ENCODE results near the gene SERPINE2.

Gene SERPINE2

DNA sequence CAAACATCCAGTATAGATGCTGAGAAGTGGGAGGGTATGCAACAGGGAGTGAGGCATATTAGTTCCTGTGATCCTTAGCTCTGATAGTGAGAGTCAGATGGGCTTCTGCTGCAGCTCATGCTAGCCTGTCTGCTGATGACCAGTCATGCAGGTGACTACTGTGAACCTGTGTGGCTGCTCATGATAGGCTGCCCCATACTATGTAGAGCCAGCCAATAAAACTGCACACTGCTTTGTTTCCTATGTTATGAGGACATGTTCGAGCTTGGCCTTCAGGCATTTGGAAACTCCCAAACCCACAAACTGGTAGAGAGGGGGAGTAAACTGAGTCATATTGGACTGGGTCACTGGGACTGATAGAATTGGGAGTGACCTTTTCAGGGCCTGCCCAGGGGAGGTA is 20.1 kb upstream of the SERPINE2 start:
- no peak overlapping the region for H3K9ac ChIP-seq (ENCODE audit: low read length)
- H4K5ac ChIP-seq (ENCODE audit: low read length) = no peak overlapping the region
- no peak overlapping the region for H3K27ac ChIP-seq (ENCODE audit: low read depth, low read length)
- H3K4me2 ChIP-seq (ENCODE audit: low read length) = no peak overlapping the region
- WGBS (ENCODE audit: extremely low coverage, insufficient coverage, low lambda C conversion rate) = no CpG with 5 or more reads among the region's 1 CpG
- H2BK120ac ChIP-seq (ENCODE audit: low read depth, low read length) = no peak overlapping the region
- peaks cover 2% of the 10 kb centered on the region for H3K4me1 ChIP-seq (ENCODE audit: control insufficient read depth, low read depth, low read length)
- no peak overlapping the region for H2AK5ac ChIP-seq (ENCODE audit: low read length)
- H3K18ac ChIP-seq (ENCODE audit: low read length) = no peak overlapping the region
- no peak overlapping the region for H3K4me3 ChIP-seq (ENCODE audit: low read length)
- H3K36me3 ChIP-seq (ENCODE audit: control insufficient read depth, insufficient read depth, low read length) = no peaks in the 10 kb centered on the region
- no peak overlapping the region for H3K56ac ChIP-seq (ENCODE audit: low read length)
- no peaks in the 10 kb centered on the region for H3K79me2 ChIP-seq (ENCODE audit: control insufficient read depth, insufficient read depth, low read length)
- no peak for DNase-seq
- H3K23ac ChIP-seq (ENCODE audit: low read length) = no peak overlapping the region
- no peak overlapping the region for H4K8ac ChIP-seq (ENCODE audit: low read depth, low read length)
- H3K4ac ChIP-seq (ENCODE audit: low read depth, low read length) = no peak overlapping the region
- H3K27me3 ChIP-seq (ENCODE audit: insufficient read depth, low read length, poor library complexity) = no peaks in the 10 kb centered on the region
- no peak overlapping the region for H2BK5ac ChIP-seq (ENCODE audit: low read length)
- H2BK15ac ChIP-seq (replicated peaks; ENCODE audit: low read depth) = no peak overlapping the region
- H3K79me1 ChIP-seq (ENCODE audit: low read length) = no peaks in the 10 kb centered on the region

GRCh38 chr2:224058048-224058775 is 19.1 kb upstream of the SERPINE2 start:
- Histone ChIP-seq H2BK120ac (ENCODE audit: low read depth, low read length) (no peak overlapping the region), H3K27ac (ENCODE audit: low read depth, low read length) (no peak overlapping the region), H2BK5ac (ENCODE audit: low read length) (no peak overlapping the region), H4K8ac (ENCODE audit: low read depth, low read length) (no peak overlapping the region), H3K4me2 (ENCODE audit: low read length) (no peak overlapping the region), H3K36me3 (ENCODE audit: control insufficient read depth, insufficient read depth, low read length) (no peaks in the 10 kb centered on the region), H2BK15ac (replicated peaks; ENCODE audit: low read depth) (no peak overlapping the region), H3K4me3 (ENCODE audit: low read length) (no peak overlapping the region), H3K79me1 (ENCODE audit: low read length) (no peaks in the 10 kb centered on the region), H2AK5ac (ENCODE audit: low read length) (no peak overlapping the region), H3K79me2 (ENCODE audit: control insufficient read depth, insufficient read depth, low read length) (no peaks in the 10 kb centered on the region), H3K27me3 (ENCODE audit: insufficient read depth, low read length, poor library complexity) (no peaks in the 10 kb centered on the region), H3K23ac (ENCODE audit: low read length) (no peak overlapping the region), H4K5ac (ENCODE audit: low read length) (no peak overlapping the region), H3K56ac (ENCODE audit: low read length) (no peak overlapping the region), H3K9ac (ENCODE audit: low read length) (no peak overlapping the region), H3K4ac (ENCODE audit: low read depth, low read length) (no peak overlapping the region), H3K18ac (ENCODE audit: low read length) (no peak overlapping the region), H3K4me1 (ENCODE audit: control insufficient read depth, low read depth, low read length) (peaks cover 2% of the 10 kb centered on the region)
- DNase-seq = no peak
- WGBS (ENCODE audit: extremely low coverage, insufficient coverage, low lambda C conversion rate) = no CpG with 5 or more reads among the region's 2 CpGs

DNA sequence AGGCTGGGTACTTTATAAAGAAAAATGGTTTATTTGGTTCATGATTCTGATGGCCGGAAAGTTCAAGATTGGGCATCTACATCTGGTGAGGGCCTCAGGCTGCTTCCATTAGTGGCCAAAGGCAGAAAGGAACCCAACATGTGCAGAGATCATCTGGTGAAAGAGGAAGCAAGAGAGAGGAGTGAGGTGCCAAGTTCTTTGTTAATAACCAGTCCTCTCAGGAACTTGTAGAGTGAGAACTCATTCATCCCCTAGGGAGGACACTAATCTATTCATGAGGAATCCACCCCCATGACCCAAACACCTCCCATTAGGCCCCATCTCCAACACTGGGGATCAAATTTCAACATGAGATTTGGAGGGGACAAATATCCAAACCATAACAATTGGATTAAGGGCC is 17.8 kb upstream of the SERPINE2 start:
- no peak overlapping the region for H4K5ac ChIP-seq (ENCODE audit: low read length)
- H3K27ac ChIP-seq (ENCODE audit: low read depth, low read length) = no peak overlapping the region
- no peak overlapping the region for H3K56ac ChIP-seq (ENCODE audit: low read length)
- no peaks in the 10 kb centered on the region for H3K79me2 ChIP-seq (ENCODE audit: control insufficient read depth, insufficient read depth, low read length)
- no peaks in the 10 kb centered on the region for H3K4me1 ChIP-seq (ENCODE audit: control insufficient read depth, low read depth, low read length)
- no peak overlapping the region for H3K23ac ChIP-seq (ENCODE audit: low read length)
- H3K79me1 ChIP-seq (ENCODE audit: low read length) = no peaks in the 10 kb centered on the region
- no peak for DNase-seq
- no peak overlapping the region for H2BK120ac ChIP-seq (ENCODE audit: low read depth, low read length)
- H3K4ac ChIP-seq (ENCODE audit: low read depth, low read length) = no peak overlapping the region
- no peak overlapping the region for H2AK5ac ChIP-seq (ENCODE audit: low read length)
- H3K9ac ChIP-seq (ENCODE audit: low read length) = no peak overlapping the region
- H3K27me3 ChIP-seq (ENCODE audit: insufficient read depth, low read length, poor library complexity) = no peaks in the 10 kb centered on the region
- no CpG with 5 or more reads among the region's 1 CpG for WGBS (ENCODE audit: extremely low coverage, insufficient coverage, low lambda C conversion rate)
- no peak overlapping the region for H3K4me3 ChIP-seq (ENCODE audit: low read length)
- H3K4me2 ChIP-seq (ENCODE audit: low read length) = no peak overlapping the region
- H3K36me3 ChIP-seq (ENCODE audit: control insufficient read depth, insufficient read depth, low read length) = no peaks in the 10 kb centered on the region
- no peak overlapping the region for H4K8ac ChIP-seq (ENCODE audit: low read depth, low read length)
- H2BK15ac ChIP-seq (replicated peaks; ENCODE audit: low read depth) = no peak overlapping the region
- H3K18ac ChIP-seq (ENCODE audit: low read length) = no peak overlapping the region
- H2BK5ac ChIP-seq (ENCODE audit: low read length) = no peak overlapping the region

- H3K18ac ChIP-seq (ENCODE audit: low read length) = no peak overlapping the region
- no peak overlapping the region for H3K56ac ChIP-seq (ENCODE audit: low read length)
- no peak overlapping the region for H4K5ac ChIP-seq (ENCODE audit: low read length)
- no peak for DNase-seq
- no peak overlapping the region for H3K23ac ChIP-seq (ENCODE audit: low read length)
- no peaks in the 10 kb centered on the region for H3K27me3 ChIP-seq (ENCODE audit: insufficient read depth, low read length, poor library complexity)
- H4K8ac ChIP-seq (ENCODE audit: low read depth, low read length) = no peak overlapping the region
- no peak overlapping the region for H3K4me3 ChIP-seq (ENCODE audit: low read length)
- no peak overlapping the region for H2BK15ac ChIP-seq (replicated peaks; ENCODE audit: low read depth)
- WGBS (ENCODE audit: extremely low coverage, insufficient coverage, low lambda C conversion rate) = no CpG with 5 or more reads among the region's 3 CpGs
- no peak overlapping the region for H3K4me2 ChIP-seq (ENCODE audit: low read length)
- peak overlapping the region; percentile 77 for H2AK5ac ChIP-seq (ENCODE audit: low read length)
- no peak overlapping the region for H2BK5ac ChIP-seq (ENCODE audit: low read length)
- no peaks in the 10 kb centered on the region for H3K4me1 ChIP-seq (ENCODE audit: control insufficient read depth, low read depth, low read length)
- H3K79me2 ChIP-seq (ENCODE audit: control insufficient read depth, insufficient read depth, low read length) = no peaks in the 10 kb centered on the region
- no peaks in the 10 kb centered on the region for H3K79me1 ChIP-seq (ENCODE audit: low read length)
- H3K4ac ChIP-seq (ENCODE audit: low read depth, low read length) = no peak overlapping the region
- H3K27ac ChIP-seq (ENCODE audit: low read depth, low read length) = no peak overlapping the region
- H2BK120ac ChIP-seq (ENCODE audit: low read depth, low read length) = no peak overlapping the region
- no peaks in the 10 kb centered on the region for H3K36me3 ChIP-seq (ENCODE audit: control insufficient read depth, insufficient read depth, low read length)
- no peak overlapping the region for H3K9ac ChIP-seq (ENCODE audit: low read length)
These were observed 16.0 kb upstream of the SERPINE2 start for GRCh38 chr2:224055101-224055500.

- Histone ChIP-seq H2AK5ac (ENCODE audit: low read length) (no peak overlapping the region), H3K4me1 (ENCODE audit: control insufficient read depth, low read depth, low read length) (no peaks in the 10 kb centered on the region), H3K36me3 (ENCODE audit: control insufficient read depth, insufficient read depth, low read length) (no peaks in the 10 kb centered on the region), H3K4me3 (ENCODE audit: low read length) (no peak overlapping the region), H3K4ac (ENCODE audit: low read depth, low read length) (no peak overlapping the region), H2BK15ac (replicated peaks; ENCODE audit: low read depth) (no peak overlapping the region), H3K79me1 (ENCODE audit: low read length) (no peaks in the 10 kb centered on the region), H3K27ac (ENCODE audit: low read depth, low read length) (no peak overlapping the region), H3K79me2 (ENCODE audit: control insufficient read depth, insufficient read depth, low read length) (no peaks in the 10 kb centered on the region), H2BK120ac (ENCODE audit: low read depth, low read length) (no peak overlapping the region), H3K56ac (ENCODE audit: low read length) (no peak overlapping the region), H4K8ac (ENCODE audit: low read depth, low read length) (no peak overlapping the region), H2BK5ac (ENCODE audit: low read length) (no peak overlapping the region), H3K4me2 (ENCODE audit: low read length) (no peak overlapping the region), H3K9ac (ENCODE audit: low read length) (no peak overlapping the region), H4K5ac (ENCODE audit: low read length) (no peak overlapping the region), H3K18ac (ENCODE audit: low read length) (no peak overlapping the region), H3K23ac (ENCODE audit: low read length) (no peak overlapping the region), H3K27me3 (ENCODE audit: insufficient read depth, low read length, poor library complexity) (no peaks in the 10 kb centered on the region)
- WGBS (ENCODE audit: extremely low coverage, insufficient coverage, low lambda C conversion rate) = no CpG with 5 or more reads among the region's 3 CpGs
- DNase-seq = no peak
These were observed 7.7 kb upstream of the SERPINE2 start for GRCh38 chr2:224046752-224047151.

- Histone ChIP-seq H3K9ac (ENCODE audit: low read length) (no peak overlapping the region), H4K5ac (ENCODE audit: low read length) (no peak overlapping the region), H3K79me2 (ENCODE audit: control insufficient read depth, insufficient read depth, low read length) (peaks cover 18% of the 10 kb centered on the region), H3K27me3 (ENCODE audit: insufficient read depth, low read length, poor library complexity) (no peaks in the 10 kb centered on the region), H2AK5ac (ENCODE audit: low read length) (no peak overlapping the region), H3K27ac (ENCODE audit: low read depth, low read length) (no peak overlapping the region), H3K18ac (ENCODE audit: low read length) (peak overlapping the region; percentile 61), H3K4me2 (ENCODE audit: low read length) (no peak overlapping the region), H2BK120ac (ENCODE audit: low read depth, low read length) (no peak overlapping the region), H3K79me1 (ENCODE audit: low read length) (peaks cover 2% of the 10 kb centered on the region), H3K4ac (ENCODE audit: low read depth, low read length) (no peak overlapping the region), H2BK5ac (ENCODE audit: low read length) (no peak overlapping the region), H3K4me3 (ENCODE audit: low read length) (no peak overlapping the region), H4K8ac (ENCODE audit: low read depth, low read length) (no peak overlapping the region), H3K56ac (ENCODE audit: low read length) (no peak overlapping the region), H3K4me1 (ENCODE audit: control insufficient read depth, low read depth, low read length) (peaks cover 7% of the 10 kb centered on the region), H3K36me3 (ENCODE audit: control insufficient read depth, insufficient read depth, low read length) (no peaks in the 10 kb centered on the region), H3K23ac (ENCODE audit: low read length) (no peak overlapping the region), H2BK15ac (replicated peaks; ENCODE audit: low read depth) (no peak overlapping the region)
- no CpG with 5 or more reads among the region's 6 CpGs for WGBS (ENCODE audit: extremely low coverage, insufficient coverage, low lambda C conversion rate)
- no peak for DNase-seq
These were observed 3.2 kb upstream of the SERPINE2 start for GRCh38 chr2:224042191-224042696.

Measured in mesendoderm (in vitro differentiated cells).